Measurements from ENCODE around the gene USP49. TPM values are rescaled to one million over a fixed set of nuclear protein-coding genes. Genes with fewer than 3 reads are reported as not detected.

The USP49 gene
- total RNA-seq, 5 donors from 2014 or later (not counting 1 experiment from before 2014, with no cell fraction given): 2.5 to 5.2 (median 3.3) TPM

DNA sequence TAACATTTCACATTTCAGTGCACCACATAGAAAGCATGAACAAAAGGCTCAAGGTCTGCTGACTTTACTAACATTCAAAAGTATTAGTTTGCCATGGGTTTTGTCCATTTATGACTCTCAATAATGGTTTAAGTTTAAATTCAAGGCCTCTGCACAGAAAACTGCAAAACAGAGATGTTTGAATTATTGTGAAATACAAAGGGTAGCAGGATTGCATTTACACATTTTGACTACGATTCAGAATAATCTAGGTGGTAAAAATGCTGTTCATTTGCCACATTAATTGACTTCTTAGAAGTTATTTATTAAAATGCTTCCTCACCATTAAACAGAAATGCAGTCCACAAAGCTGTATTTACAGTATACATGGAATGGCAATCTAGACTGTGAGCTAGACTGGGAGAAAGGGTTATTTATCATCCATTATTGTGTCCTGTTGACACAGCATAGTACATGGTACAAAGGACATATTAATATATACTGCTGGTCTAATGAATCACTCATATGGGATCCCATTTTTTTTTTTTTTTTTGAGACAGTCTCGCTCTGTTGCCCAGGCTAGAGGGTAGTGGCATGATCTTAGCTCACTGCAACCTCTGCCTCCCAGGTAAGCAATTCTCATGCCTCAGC is 18.0 kb downstream of the USP49 start:
- no CpG with 5 or more reads among the region's 2 CpGs for WGBS (ENCODE audit: insufficient coverage)

DNA sequence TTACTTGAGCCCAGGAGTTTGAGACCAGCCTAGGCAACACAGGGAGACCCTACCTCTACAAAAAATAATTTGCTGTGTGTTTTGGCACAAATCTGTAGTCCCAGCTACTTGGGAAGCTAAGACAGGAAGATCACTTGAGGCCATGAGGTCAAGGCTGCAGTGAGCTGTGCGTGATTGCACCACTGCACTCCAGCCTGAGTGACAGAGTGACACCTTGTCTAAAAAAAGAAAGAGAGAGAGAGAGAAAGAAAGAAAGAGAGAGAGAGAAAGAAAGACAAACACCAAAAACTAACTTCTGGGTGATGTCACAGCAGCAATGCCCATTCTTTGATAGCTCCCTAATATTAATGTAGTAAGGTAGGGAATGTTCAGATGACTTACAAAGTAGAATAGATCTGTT is 20.4 kb downstream of the USP49 start:
- Mint-ChIP-seq H3K27ac (no peak overlapping the region), H3K27me3 (no peaks in the 10 kb centered on the region), H3K4me3 (no peak overlapping the region), H3K9me3 (no peaks in the 10 kb centered on the region), H3K36me3 (no peaks in the 10 kb centered on the region), H3K4me1 (no peaks in the 10 kb centered on the region)
- CTCF ChIA-PET: interaction anchor here in 1 of 2 donors (0.5 kb wide), 1 partner anchor 221 kb away, joined by 3 read pairs; no protein-coding TSS in a partner anchor
- Histone ChIP-seq H3K9me3 (no peaks in the 10 kb centered on the region), H3K36me3 (ENCODE audit: control insufficient read depth in 2 of 2, extremely low read depth in 1 of 2, insufficient read depth in 1 of 2, low read length in 1 of 2) (no peaks in the 10 kb centered on the region), H3K4me1 (ENCODE audit: control insufficient read depth in 1 of 2, extremely low read depth in 1 of 2, insufficient read depth in 2 of 2, low read length in 2 of 2) (no peaks in the 10 kb centered on the region), H3K27me3 (replicated peaks in 1 of 2; ENCODE audit: control insufficient read depth in 2 of 2, extremely low read depth in 1 of 2, insufficient read depth in 2 of 2, low read length in 1 of 2) (no peaks in the 10 kb centered on the region), H3K27ac (ENCODE audit: low read length) (no peak overlapping the region), H3K4me3 (ENCODE audit: control insufficient read depth in 1 of 2, extremely low read depth in 1 of 2, low read length in 1 of 2) (no peak overlapping the region)
- POLR2A ChIA-PET: no interaction called here
- WGBS (ENCODE audit: insufficient coverage): no CpG with 5 or more reads among the region's 1 CpG
- DNase-seq (no peak), ATAC-seq (replicated peaks in 1 of 4) (no peak)

More for the DNA sequence above, 18.0 kb downstream of the USP49 start:
- Mint-ChIP-seq H3K9me3 (no peaks in the 10 kb centered on the region), H3K27ac (no peak overlapping the region), H3K4me1 (no peaks in the 10 kb centered on the region), H3K36me3 (no peaks in the 10 kb centered on the region), H3K27me3 (no peaks in the 10 kb centered on the region), H3K4me3 (no peak overlapping the region)
- ChIA-PET CTCF (no interaction called here), POLR2A (no interaction called here)
- DNase-seq: no peak
- no peak for ATAC-seq (replicated peaks in 1 of 4)
- no peak overlapping the region for H3K4me3 ChIP-seq (ENCODE audit: control insufficient read depth in 1 of 2, extremely low read depth in 1 of 2, low read length in 1 of 2)
- no peak overlapping the region for H3K27ac ChIP-seq (ENCODE audit: low read length)
- H3K36me3 ChIP-seq (ENCODE audit: control insufficient read depth in 2 of 2, extremely low read depth in 1 of 2, insufficient read depth in 1 of 2, low read length in 1 of 2): no peaks in the 10 kb centered on the region
- H3K9me3 ChIP-seq: no peaks in the 10 kb centered on the region
- no peaks in the 10 kb centered on the region for H3K4me1 ChIP-seq (ENCODE audit: control insufficient read depth in 1 of 2, extremely low read depth in 1 of 2, insufficient read depth in 2 of 2, low read length in 2 of 2)
- H3K27me3 ChIP-seq (replicated peaks in 1 of 2; ENCODE audit: control insufficient read depth in 2 of 2, extremely low read depth in 1 of 2, insufficient read depth in 2 of 2, low read length in 1 of 2): no peaks in the 10 kb centered on the region

DNA sequence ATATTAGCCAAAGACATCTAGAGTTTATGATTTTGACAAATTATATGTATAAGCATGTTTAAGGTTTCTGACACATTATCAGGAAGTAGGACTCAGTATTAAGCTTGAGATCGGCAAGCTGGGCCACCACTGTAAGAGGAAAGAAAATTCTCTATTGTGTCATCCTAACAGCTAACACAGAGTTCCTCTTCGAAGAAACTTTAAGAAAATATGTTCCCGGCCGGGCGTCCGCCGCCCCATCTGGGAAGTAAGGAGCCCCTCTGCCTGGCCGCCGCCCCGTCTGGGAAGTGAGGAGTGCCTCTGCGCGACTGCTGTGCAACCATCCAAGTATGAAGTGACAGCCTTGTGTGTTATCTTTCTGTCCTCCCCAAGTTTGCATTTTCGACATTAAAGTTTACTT is 23.0 kb downstream of the USP49 start:
- Mint-ChIP-seq H3K27me3 (no peaks in the 10 kb centered on the region), H3K36me3 (no peaks in the 10 kb centered on the region), H3K9me3 (no peaks in the 10 kb centered on the region), H3K4me1 (no peaks in the 10 kb centered on the region), H3K4me3 (no peak overlapping the region), H3K27ac (no peak overlapping the region)
- ATAC-seq (replicated peaks in 1 of 4): no peak
- Histone ChIP-seq H3K27ac (ENCODE audit: low read length) (no peak overlapping the region), H3K9me3 (no peaks in the 10 kb centered on the region), H3K4me1 (ENCODE audit: control insufficient read depth in 1 of 2, extremely low read depth in 1 of 2, insufficient read depth in 2 of 2, low read length in 2 of 2) (no peaks in the 10 kb centered on the region), H3K27me3 (replicated peaks in 1 of 2; ENCODE audit: control insufficient read depth in 2 of 2, extremely low read depth in 1 of 2, insufficient read depth in 2 of 2, low read length in 1 of 2) (no peaks in the 10 kb centered on the region), H3K36me3 (ENCODE audit: control insufficient read depth in 2 of 2, extremely low read depth in 1 of 2, insufficient read depth in 1 of 2, low read length in 1 of 2) (no peaks in the 10 kb centered on the region), H3K4me3 (ENCODE audit: control insufficient read depth in 1 of 2, extremely low read depth in 1 of 2, low read length in 1 of 2) (no peak overlapping the region)
- ChIA-PET POLR2A (no interaction called here), CTCF (no interaction called here)
- DNase-seq: no peak
- no CpG with 5 or more reads among the region's 13 CpGs for WGBS (ENCODE audit: insufficient coverage)

DNA sequence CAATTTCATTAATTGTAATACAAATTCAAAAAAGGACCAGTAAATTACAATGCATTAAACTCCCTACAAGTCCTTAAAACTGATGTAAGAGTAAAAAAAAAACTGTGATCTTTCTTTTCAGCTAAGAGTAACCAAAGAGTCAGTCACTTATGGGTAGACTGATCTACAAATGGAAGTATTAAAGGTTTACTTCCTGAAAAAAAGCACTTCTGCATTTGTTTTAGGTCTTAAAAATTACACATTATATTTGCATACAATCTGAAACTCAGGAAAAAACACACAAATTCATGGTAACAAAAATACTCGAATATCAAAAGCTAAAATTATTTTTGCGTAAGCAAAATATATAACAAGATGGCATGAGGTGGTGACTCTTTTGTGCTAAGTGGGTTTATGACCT is 23.5 kb downstream of the USP49 start:
- Mint-ChIP-seq H3K4me1 (no peaks in the 10 kb centered on the region), H3K36me3 (no peaks in the 10 kb centered on the region), H3K27ac (no peak overlapping the region), H3K4me3 (no peak overlapping the region), H3K27me3 (no peaks in the 10 kb centered on the region), H3K9me3 (no peaks in the 10 kb centered on the region)
- ChIA-PET CTCF (no interaction called here), POLR2A (no interaction called here)
- Histone ChIP-seq H3K36me3 (ENCODE audit: control insufficient read depth in 2 of 2, extremely low read depth in 1 of 2, insufficient read depth in 1 of 2, low read length in 1 of 2) (no peaks in the 10 kb centered on the region), H3K4me3 (ENCODE audit: control insufficient read depth in 1 of 2, extremely low read depth in 1 of 2, low read length in 1 of 2) (no peak overlapping the region), H3K9me3 (no peaks in the 10 kb centered on the region), H3K4me1 (ENCODE audit: control insufficient read depth in 1 of 2, extremely low read depth in 1 of 2, insufficient read depth in 2 of 2, low read length in 2 of 2) (no peaks in the 10 kb centered on the region), H3K27me3 (replicated peaks in 1 of 2; ENCODE audit: control insufficient read depth in 2 of 2, extremely low read depth in 1 of 2, insufficient read depth in 2 of 2, low read length in 1 of 2) (no peaks in the 10 kb centered on the region), H3K27ac (ENCODE audit: low read length) (no peak overlapping the region)
- DNase-seq (no peak), ATAC-seq (replicated peaks in 1 of 4) (no peak)
- WGBS (ENCODE audit: insufficient coverage): no CpG with 5 or more reads among the region's 2 CpGs

DNA sequence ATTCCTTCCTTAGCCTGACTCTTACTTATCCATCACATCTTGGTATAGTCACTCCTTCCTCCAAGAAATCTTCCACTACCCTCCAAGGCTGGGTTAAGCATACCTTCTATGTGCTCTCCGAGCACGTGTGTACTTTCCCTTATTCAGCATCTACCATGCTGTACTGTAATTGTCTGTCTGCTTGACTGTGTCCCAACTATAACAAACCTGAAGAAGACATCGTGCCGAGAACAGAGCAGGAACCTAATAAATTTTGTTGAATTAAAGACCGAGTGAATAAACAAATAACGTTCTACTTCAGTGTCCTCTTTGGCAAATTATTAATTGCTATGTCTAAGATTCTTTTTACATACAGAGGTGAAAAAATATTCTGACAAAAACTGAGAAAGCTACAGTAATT is 35.8 kb downstream of the USP49 start:
- DNase-seq (no peak), ATAC-seq (replicated peaks in 1 of 4) (no peak)
- Histone ChIP-seq H3K4me1 (ENCODE audit: control insufficient read depth in 1 of 2, extremely low read depth in 1 of 2, insufficient read depth in 2 of 2, low read length in 2 of 2) (no peaks in the 10 kb centered on the region), H3K27me3 (replicated peaks in 1 of 2; ENCODE audit: control insufficient read depth in 2 of 2, extremely low read depth in 1 of 2, insufficient read depth in 2 of 2, low read length in 1 of 2) (no peaks in the 10 kb centered on the region), H3K4me3 (ENCODE audit: control insufficient read depth in 1 of 2, extremely low read depth in 1 of 2, low read length in 1 of 2) (no peak overlapping the region), H3K36me3 (ENCODE audit: control insufficient read depth in 2 of 2, extremely low read depth in 1 of 2, insufficient read depth in 1 of 2, low read length in 1 of 2) (no peaks in the 10 kb centered on the region), H3K9me3 (no peaks in the 10 kb centered on the region), H3K27ac (ENCODE audit: low read length) (no peak overlapping the region)
- no peaks in the 10 kb centered on the region for H3K36me3 Mint-ChIP-seq
- H3K27me3 Mint-ChIP-seq: no peaks in the 10 kb centered on the region
- ChIA-PET POLR2A (no interaction called here), CTCF (interaction anchor here in 1 of 2 donors (0.5 kb wide), 1 partner anchor 78 kb away, joined by 3 read pairs; no protein-coding TSS in a partner anchor)
- no peaks in the 10 kb centered on the region for H3K9me3 Mint-ChIP-seq
- no peaks in the 10 kb centered on the region for H3K4me1 Mint-ChIP-seq
- no peak overlapping the region for H3K27ac Mint-ChIP-seq
- 100% methylated on average over 2 of the region's 6 CpGs for WGBS (ENCODE audit: insufficient coverage)
- H3K4me3 Mint-ChIP-seq: no peak overlapping the region

DNA sequence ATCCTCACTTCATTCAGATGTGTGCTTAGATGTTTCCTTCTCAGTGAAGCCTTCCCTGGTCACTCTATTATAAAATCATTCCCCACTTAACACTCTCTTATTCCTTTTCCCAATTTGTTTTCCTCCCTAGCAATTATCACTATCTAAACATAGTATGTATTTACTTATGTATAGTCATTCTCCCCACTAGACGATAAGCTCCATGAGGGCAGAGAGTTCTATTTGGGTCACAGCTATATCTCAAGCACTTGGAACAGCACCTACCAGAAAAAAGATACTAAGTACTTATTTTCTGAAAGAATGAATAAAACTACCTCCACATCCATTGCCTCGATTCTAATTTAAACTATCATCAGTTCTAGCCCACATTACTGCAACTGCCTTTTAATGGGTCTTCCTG is 36.5 kb downstream of the USP49 start:
- no peak overlapping the region for H3K4me3 Mint-ChIP-seq
- POLR2A ChIA-PET: no interaction called here
- no peak for ATAC-seq (replicated peaks in 1 of 4)
- Histone ChIP-seq H3K9me3 (no peaks in the 10 kb centered on the region), H3K27me3 (replicated peaks in 1 of 2; ENCODE audit: control insufficient read depth in 2 of 2, extremely low read depth in 1 of 2, insufficient read depth in 2 of 2, low read length in 1 of 2) (no peaks in the 10 kb centered on the region), H3K4me3 (ENCODE audit: control insufficient read depth in 1 of 2, extremely low read depth in 1 of 2, low read length in 1 of 2) (no peak overlapping the region), H3K4me1 (ENCODE audit: control insufficient read depth in 1 of 2, extremely low read depth in 1 of 2, insufficient read depth in 2 of 2, low read length in 2 of 2) (no peaks in the 10 kb centered on the region), H3K27ac (ENCODE audit: low read length) (no peak overlapping the region), H3K36me3 (ENCODE audit: control insufficient read depth in 2 of 2, extremely low read depth in 1 of 2, insufficient read depth in 1 of 2, low read length in 1 of 2) (no peaks in the 10 kb centered on the region)
- no peaks in the 10 kb centered on the region for H3K36me3 Mint-ChIP-seq
- 100% methylated on average over 1 of the region's 2 CpGs for WGBS (ENCODE audit: insufficient coverage)
- H3K27ac Mint-ChIP-seq: no peak overlapping the region
- no peaks in the 10 kb centered on the region for H3K9me3 Mint-ChIP-seq
- CTCF ChIA-PET: interaction anchor here in 1 of 2 donors (0.5 kb wide), 1 partner anchor 77 kb away, joined by 3 read pairs; no protein-coding TSS in a partner anchor
- H3K27me3 Mint-ChIP-seq: no peaks in the 10 kb centered on the region
- H3K4me1 Mint-ChIP-seq: no peaks in the 10 kb centered on the region
- DNase-seq: no peak

DNA sequence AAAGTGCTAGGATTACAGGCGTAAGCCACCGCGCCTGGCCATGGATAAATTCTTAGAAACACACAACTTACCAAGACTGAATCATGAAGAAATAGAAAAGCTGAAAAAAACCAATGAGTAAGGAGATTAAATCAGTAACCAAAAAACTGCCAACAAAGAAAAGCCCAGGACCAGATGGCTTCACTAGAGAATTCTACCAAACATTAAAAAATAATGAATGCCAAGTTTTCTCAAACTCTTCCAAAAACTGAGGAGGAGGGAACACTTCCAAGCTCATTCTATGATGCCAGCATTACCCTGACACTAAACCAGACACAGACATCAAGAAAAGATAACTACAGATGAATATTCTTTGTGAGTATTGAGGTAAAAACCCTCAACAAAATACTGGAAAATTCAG is 44.3 kb downstream of the USP49 start:
- Histone ChIP-seq H3K27me3 (replicated peaks in 1 of 2; ENCODE audit: control insufficient read depth in 2 of 2, extremely low read depth in 1 of 2, insufficient read depth in 2 of 2, low read length in 1 of 2) (no peaks in the 10 kb centered on the region), H3K4me3 (ENCODE audit: control insufficient read depth in 1 of 2, extremely low read depth in 1 of 2, low read length in 1 of 2) (no peak overlapping the region), H3K9me3 (no peaks in the 10 kb centered on the region), H3K4me1 (ENCODE audit: control insufficient read depth in 1 of 2, extremely low read depth in 1 of 2, insufficient read depth in 2 of 2, low read length in 2 of 2) (no peaks in the 10 kb centered on the region), H3K27ac (ENCODE audit: low read length) (no peak overlapping the region), H3K36me3 (ENCODE audit: control insufficient read depth in 2 of 2, extremely low read depth in 1 of 2, insufficient read depth in 1 of 2, low read length in 1 of 2) (no peaks in the 10 kb centered on the region)
- ChIA-PET POLR2A (no interaction called here), CTCF (interaction anchor here in 1 of 2 donors (0.6 kb wide), 1 partner anchor 147 kb away, joined by 3 read pairs; no protein-coding TSS in a partner anchor)
- Mint-ChIP-seq H3K4me1 (peaks cover 5 to 8% (median 5%) of the 10 kb centered on the region in 3 donors), H3K4me3 (no peak overlapping the region), H3K27me3 (no peaks in the 10 kb centered on the region), H3K36me3 (no peaks in the 10 kb centered on the region), H3K27ac (no peak overlapping the region), H3K9me3 (no peaks in the 10 kb centered on the region)
- no peak for ATAC-seq (replicated peaks in 1 of 4)
- no CpG with 5 or more reads among the region's 3 CpGs for WGBS (ENCODE audit: insufficient coverage)
- no peak for DNase-seq

All from T-cell (primary cell).